GM19438 (cell line): Measurements from ENCODE around the gene TULP4.
"Not testable (repeated sequence)": the region's sequence is repeated elsewhere in the genome, so short reads cannot be mapped to it uniquely, and the experiment has no call there.

Experiments
- ATAC-seq: cut with Tn5 transposase; IDR thresholded peaks from one replicate; pipeline ENCODE4 v1.9.1; 2021; ENCODE audit warnings: low read depth; ENCODE audit not compliant: unreplicated experiment

TULP4 gene

DNA sequence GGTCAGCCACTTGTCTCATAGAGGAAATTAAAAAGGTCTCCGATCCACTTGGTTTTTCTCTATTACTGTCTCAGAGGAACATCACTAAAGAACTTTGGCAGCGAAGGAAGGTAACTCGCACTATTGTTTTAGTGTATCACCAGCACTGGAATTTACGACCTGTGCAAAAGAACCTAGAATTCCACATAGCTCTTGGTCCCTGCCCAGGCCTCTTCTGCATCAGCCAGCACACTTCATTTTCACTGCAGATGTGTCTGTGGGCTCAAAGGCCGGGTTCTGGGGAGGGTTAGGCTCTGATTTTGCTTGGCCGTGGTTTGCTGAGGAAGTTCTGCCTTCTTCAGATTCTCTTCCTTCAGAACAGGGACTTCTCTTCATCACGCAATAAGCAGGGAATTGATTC is 144.9 kb downstream of the TULP4 start:
- no peak for ATAC-seq

DNA sequence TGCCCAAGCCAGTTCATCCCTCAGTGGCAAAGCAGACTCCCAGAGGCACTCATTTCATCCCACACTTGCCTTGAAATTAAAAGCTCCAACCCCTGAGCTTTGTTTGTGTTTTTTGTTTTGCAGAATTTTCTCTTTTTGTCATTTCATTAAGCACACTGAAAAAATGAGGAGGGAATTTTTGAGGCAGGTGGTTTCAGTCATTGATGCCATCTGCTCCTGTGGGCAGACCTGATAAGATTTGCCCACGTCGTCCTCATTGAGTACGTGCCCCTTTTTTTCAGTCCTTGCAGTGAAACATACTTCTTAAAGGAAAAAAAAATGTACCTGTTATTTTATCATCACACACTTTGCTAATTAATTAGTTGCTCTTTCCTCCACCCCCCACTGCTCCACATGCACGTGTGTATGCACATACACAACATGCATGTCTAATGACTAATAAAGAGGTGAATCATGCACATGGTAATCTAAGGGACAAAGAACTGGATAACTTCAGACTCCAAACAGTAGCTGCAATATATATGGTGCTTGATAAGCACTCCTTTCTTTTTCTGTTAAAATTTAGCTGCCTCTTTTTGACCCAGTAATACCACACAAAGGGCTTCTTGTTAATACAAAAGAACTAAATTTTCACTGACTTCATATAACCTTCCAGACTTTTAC is 145.5 kb downstream of the TULP4 start:
- no peak for ATAC-seq

DNA sequence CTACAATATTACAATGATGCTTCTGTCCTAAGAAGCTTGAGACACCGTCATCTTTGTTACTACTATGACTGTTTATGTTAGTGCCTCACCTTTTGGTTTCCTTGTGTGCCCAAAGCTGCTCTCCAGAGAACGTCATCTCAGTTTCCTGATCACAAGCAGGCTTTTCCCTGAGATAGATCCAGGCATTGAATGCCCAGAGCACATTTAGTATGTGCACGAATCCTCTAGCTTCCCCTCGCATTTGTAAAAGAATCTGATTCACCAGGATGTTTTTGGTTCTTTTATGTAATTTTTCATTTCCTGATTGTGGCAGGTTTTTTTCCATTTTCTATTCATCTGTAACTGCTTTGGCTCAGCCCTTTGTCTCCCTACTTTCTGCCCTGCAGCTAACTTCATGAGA is 147.5 kb downstream of the TULP4 start:
- ATAC-seq: no peak

DNA sequence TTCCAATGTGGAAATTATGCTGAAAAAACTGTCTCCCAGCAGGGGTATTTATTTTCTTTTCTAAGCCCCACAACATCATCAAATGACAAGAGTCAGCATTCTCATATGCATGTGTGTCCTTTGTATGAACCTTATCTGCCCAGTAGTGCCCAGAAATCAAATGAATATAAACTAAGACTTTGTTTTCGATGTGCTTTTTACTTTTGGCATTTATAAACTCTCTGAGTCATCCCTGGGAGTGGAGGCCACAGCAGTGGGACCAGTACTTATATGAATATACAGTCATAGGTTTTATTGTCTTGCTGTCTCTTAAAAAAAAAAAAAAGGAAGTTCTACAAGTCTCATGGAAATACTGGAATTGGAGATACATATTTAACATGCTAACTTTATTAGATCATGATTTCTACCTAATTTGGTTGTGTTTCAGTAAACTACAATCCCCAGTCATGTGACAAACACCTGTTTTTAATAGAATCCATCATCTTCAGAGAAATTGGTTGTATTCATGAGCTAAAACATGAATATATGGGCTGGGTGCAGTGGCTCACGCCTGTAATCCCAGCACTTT is 148.4 kb downstream of the TULP4 start:
- no peak for ATAC-seq

DNA sequence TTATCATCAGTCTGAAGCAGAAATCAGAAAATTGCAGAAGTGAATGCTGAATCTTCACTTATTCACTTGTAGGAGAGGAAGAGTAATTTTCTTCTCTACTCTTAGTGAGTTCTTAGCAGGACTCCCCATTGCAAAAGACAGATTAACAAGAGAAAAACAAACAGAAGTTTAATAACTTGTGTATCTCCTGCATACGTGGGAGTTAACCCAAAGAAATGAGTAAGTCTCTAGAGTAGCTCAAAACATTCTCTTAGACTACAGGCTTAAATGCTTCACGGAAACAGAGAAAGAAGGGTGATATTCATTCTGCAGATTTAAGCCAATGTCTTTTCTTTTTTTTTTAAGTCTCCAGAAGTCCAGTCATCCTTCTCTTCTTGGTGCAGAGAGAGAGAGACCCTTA is 149.7 kb downstream of the TULP4 start:
- no peak for ATAC-seq

DNA sequence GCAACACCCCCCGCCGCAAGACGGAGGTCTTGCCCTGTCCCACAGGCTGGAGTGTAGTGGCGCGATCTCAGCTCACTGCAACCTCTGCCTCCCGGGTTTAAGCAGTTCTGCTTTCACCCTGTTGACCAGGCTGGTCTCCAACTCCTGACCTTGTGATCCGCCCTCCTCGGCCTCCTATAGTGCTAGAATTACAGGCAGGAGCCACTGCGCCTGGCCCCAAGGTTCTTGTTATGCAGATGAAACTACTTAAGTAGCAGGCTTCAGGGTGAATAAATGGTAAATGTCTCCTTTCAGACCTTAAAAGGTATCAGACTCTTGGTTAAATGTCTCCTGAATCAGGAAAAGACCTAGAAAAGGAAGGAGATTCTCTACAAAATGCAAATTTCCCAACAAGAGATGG is 152.2 kb downstream of the TULP4 start:
- no peak for ATAC-seq

DNA sequence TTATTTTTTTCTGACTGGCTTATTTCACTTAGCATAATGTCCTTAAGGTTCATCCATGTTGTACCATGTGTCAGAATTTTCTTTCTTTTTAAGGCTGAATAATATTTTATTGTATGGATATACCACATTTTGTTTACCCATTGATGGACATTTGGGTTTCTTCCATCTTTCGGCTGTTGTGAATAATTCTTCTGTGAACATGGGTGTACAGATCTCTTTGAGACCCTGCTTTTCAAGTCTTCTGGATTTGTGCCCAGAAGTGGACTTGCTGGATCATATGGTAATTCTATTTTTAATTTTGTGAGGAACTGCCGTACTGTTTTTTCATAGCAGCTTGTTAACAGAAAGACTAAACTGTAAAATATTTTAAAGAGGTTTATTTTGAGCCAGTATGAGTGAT is 153.0 kb downstream of the TULP4 start:
- no peak for ATAC-seq

DNA sequence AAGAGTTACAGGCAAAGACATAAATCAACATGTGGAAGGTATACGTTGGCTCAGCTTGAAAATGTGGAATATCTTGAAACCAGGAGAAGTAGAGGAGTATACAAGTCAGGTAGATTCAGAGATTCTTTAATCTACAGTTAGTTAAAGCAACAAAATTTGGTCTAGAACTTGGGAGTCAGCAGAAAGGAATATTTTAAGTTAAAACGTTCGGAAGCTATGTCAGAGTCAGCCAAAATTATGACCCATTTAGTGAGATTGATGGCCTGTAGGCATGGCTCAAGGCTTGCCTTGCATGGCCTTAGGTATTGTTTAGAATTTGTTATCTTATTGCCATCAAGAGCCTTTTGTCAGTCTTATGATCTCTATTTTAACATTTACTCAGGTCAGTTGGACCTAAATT is 153.5 kb downstream of the TULP4 start:
- ATAC-seq: no peak

DNA sequence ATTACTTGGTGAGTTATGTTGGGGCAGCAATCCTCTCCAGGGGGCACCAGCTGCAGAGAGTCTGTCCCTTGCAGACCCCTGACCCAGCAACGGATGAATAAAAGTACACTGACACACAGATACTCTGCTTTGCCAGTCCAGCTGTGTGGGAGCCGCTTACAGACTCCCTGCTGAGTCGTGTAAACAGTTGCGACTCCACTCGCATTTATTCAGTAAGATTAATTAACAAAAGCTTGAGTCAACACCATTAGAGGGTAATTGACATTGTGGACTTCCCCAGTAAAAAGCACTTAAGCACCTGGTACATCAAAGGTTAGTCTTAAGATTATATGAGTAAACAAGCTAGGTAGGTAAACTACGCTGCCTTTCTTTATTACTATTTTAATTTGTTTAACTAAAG is 155.7 kb downstream of the TULP4 start:
- no peak for ATAC-seq

DNA sequence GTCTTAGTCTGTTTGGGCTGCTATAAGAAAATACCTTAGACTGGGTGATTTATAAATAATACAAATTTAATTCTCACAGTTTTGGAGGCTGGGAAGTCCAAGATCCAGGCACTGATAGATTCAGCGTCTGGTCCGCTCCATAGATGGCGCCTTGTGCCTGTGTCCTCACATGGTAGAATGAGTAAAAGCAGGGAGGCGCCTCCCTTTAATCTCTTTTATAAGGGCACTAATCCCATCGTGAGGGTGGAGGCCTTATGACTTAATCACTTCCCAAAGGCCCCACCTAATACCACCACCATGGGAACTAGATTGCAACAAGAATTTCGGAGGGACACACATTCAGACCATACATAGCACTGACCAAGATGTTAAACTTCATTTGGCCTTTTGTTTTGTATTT is 156.4 kb downstream of the TULP4 start:
- no peak for ATAC-seq

DNA sequence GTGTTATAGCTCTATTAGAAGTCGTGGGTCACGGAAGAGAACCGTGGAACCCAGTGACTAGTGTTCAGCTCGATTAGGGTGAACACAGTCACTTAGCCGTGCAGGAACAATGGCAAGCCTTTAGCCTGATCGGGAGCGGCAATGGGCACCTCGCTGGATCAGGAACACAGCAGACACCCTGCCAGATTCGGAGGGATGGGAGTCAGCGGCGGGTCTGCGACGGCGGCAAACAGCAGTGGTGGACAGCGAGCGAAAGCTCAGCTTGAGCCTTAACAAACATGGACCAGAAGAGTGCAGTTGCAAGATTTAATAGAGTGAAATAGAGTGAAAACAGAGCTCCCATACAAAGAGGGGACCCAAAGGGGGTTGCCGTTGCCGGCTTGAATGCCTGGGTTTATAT is 157.8 kb downstream of the TULP4 start:
- ATAC-seq: not testable (repeated sequence)

DNA sequence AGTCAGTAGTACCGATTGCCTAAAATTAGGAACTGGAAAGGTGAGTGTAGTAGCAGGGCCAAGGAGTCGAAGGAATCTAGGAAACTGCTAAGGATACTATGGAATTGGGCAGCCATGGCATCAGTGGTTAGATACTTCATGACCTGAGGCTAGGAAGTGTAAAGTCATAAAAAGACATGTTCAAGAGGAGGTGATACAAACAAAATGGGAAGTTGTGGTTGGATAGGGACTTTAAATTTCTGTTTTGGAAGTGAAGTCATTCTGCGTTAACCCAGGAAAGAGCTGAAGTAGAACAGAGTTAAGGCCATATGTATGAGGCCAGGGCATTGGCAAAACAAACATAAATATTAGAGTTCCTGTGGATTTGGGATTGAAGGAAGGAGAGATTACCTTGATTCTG is 159.1 kb downstream of the TULP4 start:
- ATAC-seq: no peak

DNA sequence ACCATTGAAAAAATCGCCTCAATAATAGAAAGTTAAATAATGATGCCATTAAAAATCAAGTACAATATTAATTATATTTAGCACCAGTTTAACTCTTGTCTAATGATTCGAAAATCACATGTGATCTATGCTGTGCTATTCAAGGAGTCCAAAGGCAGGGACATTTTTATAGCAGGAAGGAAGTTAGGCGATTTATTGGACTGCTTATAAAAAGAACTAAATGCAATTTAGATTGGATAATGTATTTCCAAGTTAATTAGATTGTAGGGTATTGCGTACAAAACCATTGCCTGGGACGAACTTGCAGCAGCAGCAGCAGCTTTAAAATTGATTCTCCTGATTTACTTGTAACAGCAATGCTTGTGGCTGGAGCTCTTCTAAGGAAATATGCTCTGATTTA is 160.2 kb downstream of the TULP4 start:
- no peak for ATAC-seq

DNA sequence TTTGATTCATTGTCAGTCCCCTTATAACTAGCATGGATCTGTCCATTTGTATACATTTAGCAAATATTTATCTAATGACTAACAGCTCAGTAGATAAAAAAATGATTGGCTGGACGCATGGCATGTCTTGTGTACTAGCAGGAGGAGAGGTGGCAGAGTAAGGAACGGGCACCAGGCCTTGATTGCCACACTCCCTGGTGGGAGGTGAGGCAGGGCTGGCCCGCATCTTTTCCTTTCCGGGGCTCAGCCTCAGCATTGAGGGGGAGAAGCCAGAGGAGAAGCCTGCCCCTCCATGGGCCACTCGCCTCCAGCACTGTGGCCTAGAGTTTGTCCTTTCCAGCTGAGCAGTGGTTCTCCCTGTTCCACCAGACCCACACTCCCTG is 162.7 kb downstream of the TULP4 start:
- ATAC-seq: no peak

DNA sequence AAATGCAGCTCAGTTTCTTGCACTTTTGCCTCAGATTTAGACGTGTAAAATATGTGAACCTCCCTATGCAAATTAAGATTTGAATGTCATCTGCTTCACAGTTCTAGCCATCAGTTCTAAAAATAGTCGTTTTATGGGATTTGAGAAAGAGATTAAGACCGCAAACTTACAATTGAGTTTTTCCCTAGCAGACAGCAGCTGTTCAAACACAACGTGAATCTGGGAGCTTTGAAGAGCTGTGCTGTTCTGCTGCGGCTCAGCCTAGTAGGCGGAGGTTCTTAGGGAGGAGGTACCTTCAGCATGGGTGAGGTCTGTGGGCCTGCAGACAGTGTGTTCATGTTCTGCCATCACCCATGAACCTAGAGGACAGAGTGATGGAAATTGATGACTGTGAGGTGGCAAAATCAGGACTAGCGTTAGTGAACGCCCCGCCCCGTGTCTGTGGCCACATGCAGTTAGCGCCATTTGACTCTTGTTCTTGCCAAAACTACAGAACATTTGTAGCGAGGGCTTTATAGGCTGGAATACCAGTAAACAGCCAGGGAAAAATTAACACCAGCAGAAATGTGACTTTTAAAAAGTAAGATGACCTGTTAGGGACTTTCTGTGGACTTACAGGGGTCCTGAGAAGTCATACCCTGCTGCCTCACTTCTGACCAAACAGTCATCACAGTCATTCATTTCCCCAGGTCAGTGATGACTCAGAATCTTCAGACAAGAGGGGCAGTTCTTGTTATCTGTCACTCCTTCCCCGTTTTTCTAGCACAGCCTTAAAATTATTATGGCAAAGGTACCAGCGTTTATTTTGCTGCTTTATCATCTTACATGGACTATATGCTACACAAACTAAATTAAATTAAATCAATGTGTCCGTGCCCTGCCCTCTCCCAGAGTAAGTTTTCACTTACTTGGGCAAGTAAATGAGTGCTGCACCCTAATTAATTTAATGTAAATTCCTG is 163.4 kb downstream of the TULP4 start:
- peak; percentile 74 for ATAC-seq

DNA sequence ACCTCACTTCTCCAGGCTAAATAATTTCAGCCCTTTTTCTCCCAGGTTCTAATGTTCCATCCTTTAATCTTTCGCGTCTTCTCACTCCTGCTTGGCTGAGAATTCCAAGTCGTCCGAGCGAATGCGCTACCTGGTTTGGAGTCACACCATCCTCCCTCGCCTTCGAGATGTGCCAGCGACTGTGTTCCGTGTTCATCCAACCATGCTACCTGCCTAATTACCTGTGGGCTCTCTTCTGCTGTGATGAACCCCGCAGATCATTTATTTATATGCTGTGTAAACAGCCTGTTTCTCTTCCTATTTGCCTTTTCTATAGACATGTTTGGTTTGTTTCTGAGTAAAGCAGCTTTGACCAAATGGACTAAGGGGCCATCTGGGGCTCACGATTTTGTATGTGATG is 164.1 kb downstream of the TULP4 start:
- ATAC-seq: no peak

DNA sequence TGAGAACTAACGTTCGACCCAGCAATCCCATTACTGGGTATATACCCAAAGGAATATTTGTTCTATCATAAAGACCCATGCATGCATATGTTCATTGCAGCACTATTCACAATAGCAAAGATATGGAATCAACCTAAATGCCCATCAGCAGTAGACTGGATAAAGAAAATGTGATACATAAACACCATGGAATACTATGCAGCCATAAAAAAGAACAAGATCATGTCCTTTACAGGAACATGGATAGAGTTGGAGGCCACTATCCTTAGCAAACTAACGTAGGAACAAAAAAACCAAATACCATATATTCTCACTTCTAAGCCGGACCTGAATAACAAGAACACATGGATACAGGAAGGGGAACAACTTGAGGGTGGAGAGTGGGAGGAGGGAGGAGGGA is 165.5 kb downstream of the TULP4 start:
- ATAC-seq: not testable (repeated sequence)

DNA sequence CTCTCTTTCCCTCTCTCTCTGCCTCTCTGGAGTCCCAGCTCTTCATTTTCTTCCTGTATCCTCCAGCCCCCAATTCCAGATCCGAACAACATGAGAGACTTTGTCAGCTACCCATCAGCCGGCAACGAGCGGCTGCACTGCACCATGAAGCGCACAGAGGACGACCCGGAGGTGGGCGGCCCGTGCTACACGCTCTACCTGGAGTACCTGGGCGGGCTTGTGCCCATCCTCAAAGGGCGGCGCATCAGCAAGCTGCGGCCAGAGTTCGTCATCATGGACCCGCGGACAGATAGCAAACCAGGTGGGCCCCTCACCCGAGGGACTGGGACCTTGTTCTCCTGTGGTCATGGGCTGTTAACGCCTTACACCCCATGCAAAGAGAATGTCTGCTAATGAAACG is 168.7 kb downstream of the TULP4 start:
- no peak for ATAC-seq

DNA sequence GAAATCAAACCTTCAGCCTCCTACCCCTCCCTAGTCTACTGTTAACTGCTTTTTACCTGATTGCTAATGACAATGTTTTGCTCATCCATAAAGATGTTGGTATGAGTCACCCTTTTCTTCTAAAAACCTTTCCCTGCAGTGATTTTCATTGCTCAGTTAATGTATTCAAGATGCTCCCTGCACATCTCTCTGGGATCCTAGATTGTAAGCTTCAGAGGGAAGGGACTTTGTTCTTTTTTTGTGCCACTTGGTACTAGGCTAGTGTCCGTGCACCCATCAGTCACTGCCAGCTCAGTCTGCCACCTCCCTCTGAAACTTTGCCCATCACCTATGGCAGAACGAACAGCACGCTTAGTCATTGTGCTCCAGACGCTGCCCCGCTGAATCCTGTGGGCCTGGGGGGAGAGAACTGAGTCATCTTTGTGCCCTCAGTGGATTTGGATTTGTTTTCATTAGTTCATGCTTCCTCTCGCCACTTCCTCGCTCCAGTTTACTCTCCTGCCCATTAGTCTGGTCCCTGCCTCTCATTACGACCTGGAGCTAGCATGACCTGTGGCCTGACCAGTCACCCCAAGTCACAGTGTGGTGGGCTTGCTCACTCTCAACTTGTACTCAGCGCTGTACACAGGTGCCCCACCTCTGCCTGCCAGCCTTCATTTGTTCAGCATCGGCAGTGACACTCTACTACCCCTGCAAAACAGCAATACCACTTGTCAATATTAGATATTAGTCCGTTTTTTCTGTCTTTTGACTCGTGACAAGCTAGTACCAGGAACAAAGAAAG is 169.6 kb downstream of the TULP4 start:
- no peak for ATAC-seq

DNA sequence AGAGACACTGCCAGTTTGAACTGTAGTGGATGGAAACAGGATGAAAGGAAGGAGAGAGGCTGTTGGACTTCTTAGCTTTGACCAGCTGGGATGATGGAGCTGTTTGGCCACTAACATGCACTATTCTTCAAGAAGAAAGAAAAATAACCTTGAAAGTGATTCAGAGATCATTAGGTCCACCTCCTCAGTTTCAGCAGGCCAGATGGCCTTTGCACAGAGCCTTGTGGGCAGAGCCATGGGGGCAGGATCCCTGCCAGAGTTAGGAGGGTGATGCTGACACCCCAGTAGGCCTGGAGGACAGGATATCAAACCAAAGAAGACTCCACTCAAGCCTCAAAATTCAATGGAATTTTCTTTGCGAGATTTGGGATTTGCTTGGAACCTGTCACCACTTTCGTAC is 173.2 kb downstream of the TULP4 start:
- ATAC-seq: no peak

DNA sequence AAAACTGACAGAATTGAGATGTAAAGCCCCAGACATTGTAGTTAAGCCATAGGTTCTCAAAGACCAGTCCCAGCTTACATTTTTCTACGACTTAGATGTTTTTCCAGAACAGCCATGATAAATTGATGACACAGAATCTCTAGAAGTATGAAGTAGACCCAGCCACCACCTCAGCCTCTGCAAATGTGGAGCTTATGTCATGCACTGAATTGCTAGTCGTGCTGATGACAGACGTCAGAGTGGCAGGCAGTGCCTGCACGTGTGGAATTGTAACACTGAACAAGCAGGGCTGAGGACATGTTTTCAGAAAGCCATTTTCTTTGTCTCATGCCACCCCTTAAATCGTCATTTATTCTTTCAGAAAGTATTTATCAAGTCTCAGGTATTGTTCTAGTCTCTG is 175.2 kb downstream of the TULP4 start:
- no peak for ATAC-seq
